Activated T-helper 1 cell treated with Interleukin-2 at 50 U/mL for 16 hours (primary cell): Measurements from ENCODE around the gene PTPRF.
A peak's percentile ranks its signal among the peaks of the same experiment; 100 is the strongest.
"Not testable (repeated sequence)": the region's sequence is repeated elsewhere in the genome, so short reads cannot be mapped to it uniquely, and the experiment has no call there.

Experiments
- DNase-seq: peaks from one replicate; pipeline ENCODE4 v3.0.0-alpha.2; 2020; ENCODE audit warnings: low read depth

The PTPRF gene

DNA sequence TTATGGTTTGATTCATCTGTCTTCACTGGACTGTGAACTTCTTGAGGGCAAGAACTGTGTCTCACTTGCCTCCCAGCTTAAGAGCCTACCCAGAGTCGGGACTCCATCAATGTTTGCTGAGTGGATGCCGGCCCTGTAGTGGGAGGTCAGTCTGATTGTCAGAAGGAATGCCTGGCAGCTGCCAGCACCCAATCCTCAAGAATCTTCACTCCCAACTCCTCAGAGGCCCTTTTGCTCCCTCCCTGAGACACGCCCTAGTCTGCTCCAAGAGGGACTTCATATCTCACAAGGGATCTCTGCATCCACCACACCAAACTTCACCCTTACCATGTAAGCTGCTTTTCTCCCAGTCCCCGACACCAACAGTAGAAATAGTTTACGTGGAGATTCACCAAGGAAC, 104.0 kb downstream of the PTPRF start:
- DNase-seq: no peak

DNA sequence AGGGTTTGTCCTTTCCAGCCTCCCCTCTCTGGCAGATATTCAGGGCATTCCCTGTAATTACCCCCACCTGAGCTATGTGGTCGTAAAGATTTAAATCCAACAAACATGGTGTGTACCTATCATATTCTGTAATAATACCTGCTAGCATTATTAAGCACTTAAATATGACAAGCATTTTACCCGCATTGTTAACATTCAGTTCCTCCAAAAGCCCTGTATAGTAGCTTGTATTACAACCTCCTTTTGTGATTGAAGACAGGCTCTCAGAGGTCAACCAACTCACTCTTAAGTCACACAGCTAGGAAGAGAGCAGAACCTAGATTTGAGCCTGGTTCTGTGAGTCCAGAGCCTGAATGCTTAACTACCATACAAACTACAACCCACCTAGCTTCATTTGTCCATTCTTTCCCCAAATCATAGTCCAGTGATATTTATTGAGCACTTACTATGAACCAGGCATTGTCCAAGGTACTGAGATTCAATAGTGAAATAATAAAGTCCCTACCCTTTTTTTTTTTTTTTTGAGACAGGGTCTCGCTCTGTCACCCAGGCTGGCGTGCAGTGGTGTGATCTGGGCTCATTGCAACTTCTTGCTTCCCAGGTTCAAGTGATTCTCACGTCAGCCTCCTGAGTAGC, 105.4 kb downstream of the PTPRF start:
- no peak for DNase-seq

DNA sequence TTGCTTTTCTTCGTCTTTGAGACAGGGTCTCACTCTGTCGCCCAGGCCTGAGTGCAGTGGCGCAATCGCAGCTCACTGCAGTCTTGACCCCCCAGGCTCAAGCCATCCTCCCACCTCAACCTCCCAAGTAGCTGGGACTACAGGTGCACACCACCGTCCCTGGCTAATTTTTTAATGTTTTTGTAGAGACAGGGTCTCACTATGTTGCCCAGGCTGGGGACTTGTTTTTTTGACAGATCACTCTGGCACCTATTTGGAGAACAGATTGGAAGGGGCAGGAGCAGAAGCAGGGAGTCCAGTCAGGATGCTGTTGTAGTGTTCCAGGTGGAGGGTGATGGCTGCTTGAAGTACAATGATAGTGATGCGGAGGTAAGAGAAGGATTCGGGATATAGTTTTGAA, 106.6 kb downstream of the PTPRF start:
- DNase-seq: no peak

DNA sequence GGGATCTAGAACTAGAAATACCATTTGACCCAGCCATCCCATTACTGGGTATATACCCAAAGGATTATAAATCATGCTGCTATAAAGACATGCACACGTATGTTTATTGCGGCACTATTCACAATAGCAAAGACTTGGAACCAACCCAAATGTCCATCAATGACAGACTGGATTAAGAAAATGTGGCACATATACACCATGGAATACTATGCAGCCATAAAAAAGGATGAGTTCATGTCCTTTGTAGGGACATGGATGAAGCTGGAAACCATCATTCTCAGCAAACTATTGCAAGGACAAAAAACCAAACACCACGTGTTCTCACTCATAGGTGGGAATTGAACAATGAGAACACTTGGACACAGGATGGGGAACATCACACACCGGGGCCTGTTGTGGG, 107.7 kb downstream of the PTPRF start:
- not testable (repeated sequence) for DNase-seq

DNA sequence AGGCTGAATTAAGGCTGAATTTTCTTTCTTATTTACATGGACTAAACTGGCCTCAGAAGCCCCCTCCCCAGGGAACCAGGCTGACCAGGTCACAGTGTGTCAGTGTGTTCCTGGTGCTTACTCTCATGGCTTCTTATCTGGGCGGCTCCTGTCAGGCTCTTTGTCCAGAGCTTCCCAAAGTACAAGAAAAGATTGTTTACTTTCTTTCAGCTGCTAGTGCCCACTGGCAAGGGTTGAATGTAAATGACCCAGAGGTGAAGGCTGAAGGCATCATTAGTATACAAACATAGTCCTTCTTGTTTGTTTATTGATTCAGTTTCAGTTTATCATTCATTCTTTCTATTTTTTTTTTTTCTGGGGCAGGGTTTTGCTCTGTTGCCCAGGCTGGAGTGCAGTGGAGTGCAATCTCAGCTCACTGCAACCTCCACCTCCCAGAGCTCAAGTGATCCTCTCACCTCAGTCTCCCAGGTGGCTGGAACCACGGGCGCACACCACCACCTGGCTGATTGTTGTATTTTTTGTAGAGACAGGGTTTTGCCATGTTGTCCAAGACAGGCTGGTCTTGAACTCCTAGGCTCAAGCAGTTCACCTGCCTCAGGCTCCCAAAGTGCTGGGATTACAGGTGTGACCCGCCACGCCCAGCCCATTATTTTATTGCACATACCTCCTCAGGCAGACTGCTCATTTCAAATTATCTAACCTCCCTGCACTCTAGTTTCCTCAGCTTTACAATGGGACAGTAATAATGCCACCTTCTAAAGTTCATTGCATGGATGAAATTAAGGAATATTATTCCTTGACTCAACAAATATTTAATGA, 109.5 kb downstream of the PTPRF start:
- DNase-seq: no peak

DNA sequence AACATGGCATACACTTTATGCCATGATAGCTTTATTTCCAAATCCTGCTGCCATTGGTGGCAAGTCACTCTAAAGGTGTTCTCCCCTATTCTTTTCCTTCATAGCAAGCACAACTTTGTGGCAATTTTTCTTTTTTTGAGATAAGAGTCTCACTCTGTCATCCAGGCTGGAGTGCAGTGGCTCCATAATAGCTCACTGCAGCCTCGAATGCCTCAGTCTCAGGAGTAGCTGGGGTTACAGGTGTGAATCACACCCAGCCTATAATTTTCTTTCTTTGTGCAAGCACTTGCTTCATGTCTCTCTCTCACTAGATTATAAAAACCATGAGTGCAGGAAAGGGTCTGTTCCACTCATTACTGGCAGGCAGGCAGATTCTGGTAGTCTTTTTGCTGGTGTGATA, 113.9 kb downstream of the PTPRF start:
- no peak for DNase-seq

DNA sequence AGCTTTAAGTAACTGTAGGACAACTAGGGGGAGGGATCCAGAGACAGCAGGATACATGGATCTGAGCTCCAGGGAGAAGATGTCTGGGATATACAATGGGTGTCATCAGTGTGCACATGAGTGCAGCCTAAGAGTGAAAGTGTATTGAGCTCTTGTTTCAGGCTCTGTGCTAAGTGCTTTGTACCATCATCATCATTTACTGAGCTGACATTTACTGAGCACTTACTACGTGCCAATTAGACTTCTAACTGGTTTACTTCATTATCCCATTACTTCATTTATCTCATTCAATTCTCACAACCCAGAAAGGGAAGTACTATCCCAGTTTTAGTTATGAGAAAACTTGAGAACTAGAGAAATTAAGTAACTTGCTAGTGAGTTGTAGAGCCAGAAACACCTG, 114.8 kb downstream of the PTPRF start:
- no peak for DNase-seq

DNA sequence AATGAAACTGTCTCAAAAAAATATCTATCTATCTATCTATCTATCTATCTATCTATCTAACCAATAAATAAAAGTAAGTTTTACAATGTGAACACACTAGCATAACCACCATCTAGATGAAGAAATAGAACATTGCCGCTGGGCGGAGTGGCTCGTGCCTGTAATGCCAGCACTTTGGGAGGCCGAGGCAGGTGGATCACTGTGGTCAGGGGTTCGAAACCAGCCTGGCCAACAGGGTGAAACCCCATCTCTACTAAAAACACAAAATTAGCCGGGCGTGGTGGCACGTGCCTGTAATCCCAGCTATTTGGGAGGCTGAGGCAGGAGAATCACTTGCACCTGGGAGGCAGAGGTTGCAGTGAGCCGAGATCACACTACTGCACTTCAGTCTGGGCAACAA, 116.6 kb downstream of the PTPRF start:
- DNase-seq: not testable (repeated sequence)

DNA sequence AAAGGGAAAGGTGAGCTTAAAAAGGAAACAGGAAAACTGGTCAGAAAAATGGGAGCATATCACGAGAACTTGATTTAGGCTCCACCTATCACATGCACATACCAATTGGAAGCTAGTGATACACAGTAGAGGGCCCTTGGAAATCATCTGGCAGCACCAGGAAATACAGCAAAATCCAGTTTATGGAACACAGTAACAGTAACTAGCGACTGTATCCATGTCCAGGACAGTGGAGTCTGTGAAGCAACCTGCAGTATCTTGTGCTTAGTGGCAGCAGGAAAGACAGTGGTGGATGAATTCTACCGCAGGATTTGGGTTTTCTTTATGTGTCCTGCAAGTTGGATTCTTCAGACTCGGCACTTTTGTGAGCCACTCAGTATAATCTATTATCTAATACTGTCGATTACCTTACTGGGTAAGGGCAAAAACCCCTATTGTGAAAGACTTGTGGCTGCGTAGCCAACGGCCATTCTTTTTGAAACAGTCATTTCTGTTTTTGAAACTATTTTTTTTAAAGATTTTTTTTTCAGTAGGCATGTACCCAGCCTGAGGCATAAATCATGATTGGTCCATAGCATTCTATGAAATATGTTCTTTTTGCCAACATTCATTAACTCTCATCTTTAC, 117.7 kb downstream of the PTPRF start:
- no peak for DNase-seq

DNA sequence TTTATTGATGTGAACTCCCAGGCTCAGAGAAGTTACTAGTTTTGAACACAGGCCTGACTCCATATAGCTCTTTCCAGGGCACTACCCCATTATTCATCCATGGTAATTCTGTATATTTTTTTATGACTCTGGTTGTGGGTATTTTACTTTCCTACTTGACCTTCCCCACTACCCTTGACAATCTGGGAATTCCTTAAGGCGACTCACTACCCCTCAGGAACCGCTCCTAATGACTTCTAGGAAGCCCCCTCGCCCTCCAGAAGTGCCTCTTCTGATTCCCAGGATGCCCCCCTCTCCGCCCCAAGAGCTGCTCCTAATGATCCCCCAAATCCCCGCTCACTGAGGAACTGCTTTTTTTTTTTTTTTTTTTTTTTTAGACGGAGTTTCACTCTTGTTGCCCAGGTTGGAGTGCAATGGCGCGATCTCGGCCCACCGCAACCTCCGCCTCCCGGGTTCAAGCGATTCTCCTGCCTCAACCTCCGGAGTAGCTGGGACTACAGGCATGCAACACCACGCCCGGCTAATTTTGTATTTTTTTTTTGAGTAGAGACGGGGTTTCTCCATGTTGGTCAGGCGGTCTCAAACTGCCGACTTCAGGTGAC, 118.3 kb downstream of the PTPRF start:
- no peak for DNase-seq

DNA sequence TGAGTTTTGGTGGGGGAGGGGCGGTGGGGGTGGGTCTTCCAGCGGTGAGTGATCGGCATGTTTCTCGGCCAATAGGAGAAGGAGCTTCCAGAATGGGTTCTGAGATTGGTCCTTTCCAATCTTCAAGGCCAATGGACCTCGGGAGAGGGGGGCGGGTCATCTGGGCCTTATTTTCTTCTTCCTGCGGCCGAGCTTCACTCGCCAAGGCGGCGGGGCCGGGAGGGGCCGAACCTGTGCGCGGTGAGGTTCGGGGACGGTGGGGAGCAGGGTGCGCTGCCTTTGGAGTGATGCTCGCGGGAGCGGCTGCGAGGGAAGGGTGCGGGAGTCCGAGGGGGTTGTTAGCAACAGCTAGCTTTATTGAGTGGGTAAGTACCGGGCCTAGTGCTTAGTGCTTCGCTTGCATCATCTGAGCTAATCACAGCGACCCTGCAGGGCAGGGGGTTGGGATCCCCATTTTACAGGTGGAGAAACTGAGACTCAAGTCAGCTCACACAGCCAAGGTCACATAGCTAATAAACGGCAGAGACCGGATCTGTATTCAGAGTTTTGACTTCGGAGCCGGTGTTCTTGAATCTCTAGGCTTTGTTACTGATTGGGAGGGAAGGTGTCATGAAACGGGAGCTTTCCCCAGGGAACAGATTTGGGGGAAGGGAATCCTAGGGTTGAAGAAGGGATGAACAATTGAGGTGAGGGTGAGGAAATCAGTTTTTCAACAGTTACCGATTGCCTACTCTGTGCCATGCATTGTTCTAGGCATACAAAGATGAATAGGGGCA, 119.8 kb downstream of the PTPRF start:
- DNase-seq: peak; percentile 77

DNA sequence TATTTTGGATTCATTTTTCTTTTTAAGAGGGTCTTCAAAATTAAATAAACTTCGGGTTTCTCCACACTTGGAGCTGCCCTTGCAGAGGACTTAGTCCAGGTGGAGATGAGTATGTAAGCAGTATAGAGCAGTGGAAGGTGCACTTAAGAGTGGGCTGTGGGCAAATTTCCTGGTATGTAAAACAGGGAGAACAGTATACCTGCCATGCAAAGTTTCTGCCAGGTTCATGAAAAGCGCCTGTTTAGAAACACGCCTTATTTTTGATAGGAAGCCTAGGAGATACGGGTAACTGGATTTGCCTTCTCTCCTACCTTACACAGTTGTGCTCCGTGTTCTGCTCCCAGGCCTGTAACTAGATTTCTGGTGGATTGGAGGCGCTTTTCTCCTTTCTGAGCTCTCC, 120.5 kb downstream of the PTPRF start:
- DNase-seq: no peak

DNA sequence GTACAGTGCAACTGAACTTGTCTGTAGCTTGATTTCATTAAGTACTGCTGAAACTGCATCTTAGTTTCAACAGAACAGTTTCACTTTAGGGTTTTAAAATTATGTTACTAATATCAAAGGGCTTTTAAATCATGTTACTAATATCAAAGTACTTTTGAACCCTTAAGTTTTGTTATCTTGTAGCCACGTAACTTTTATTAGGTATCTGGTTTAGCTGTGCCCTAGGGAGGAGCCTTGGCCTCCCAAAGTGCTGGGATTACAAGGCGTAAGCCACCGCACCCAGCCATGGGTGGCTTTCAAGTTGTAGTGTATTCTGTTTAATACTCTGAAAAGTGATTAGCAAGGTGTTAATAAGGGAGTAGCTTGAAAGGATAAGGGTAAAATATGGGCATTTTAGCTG, 121.2 kb downstream of the PTPRF start:
- no peak for DNase-seq

DNA sequence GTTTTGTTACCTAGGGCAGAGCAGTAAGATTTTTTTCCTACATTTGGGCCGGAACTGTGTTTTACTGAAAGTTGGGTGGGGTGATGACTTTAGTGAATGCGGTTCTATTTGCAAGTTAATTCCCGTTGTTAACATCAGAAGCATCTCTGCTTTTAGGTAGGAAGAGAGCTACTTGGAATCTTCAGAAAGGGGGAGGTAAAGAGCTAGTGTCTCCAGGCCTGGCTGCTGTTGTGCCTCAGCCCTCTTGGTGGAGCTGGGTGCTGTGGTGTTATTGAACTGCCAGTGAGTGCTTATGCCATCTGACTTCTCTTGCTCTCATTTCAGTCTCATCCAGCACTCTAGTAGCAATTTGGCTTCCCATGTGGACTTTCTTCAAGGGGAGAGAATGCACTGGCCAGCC, 122.7 kb downstream of the PTPRF start:
- no peak for DNase-seq

DNA sequence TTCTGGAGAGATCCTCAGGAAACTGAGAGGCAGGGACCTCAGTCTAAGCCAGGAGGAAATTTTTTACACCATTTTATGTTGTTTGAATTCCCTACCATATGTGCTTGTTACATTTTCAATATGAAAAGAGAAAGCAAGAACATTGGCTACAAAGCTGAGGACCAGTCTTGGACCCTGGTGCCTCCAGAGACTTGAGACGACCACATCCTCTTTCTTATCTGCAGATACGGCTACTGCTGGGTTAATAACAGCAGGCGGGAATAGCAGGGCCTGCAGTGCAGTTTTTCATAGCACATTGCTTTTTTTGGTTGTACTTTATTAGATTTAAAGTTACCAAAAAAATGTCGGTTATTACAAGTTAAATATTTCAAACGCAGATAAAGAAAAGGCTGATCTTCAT, 123.2 kb downstream of the PTPRF start:
- no peak for DNase-seq

DNA sequence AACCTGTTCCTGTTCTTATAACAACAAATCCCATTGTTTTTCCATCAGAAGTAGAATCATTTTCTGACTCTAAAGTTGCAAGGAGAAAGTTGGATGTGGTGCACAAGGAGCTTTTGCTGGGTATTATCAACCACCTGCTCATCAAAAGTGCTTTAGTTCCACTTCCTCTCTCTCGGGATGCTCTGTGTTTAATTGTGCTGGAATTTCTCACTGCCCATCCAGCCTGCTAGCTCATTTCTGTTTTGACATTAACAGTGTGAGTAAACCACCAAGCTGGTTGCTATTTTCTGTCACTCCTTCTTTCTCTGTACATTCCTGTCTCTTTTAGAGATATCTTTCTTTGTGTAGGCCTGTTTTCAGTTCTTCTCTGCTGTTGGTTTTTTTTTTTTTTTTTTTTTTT, 125.3 kb downstream of the PTPRF start:
- DNase-seq: no peak

DNA sequence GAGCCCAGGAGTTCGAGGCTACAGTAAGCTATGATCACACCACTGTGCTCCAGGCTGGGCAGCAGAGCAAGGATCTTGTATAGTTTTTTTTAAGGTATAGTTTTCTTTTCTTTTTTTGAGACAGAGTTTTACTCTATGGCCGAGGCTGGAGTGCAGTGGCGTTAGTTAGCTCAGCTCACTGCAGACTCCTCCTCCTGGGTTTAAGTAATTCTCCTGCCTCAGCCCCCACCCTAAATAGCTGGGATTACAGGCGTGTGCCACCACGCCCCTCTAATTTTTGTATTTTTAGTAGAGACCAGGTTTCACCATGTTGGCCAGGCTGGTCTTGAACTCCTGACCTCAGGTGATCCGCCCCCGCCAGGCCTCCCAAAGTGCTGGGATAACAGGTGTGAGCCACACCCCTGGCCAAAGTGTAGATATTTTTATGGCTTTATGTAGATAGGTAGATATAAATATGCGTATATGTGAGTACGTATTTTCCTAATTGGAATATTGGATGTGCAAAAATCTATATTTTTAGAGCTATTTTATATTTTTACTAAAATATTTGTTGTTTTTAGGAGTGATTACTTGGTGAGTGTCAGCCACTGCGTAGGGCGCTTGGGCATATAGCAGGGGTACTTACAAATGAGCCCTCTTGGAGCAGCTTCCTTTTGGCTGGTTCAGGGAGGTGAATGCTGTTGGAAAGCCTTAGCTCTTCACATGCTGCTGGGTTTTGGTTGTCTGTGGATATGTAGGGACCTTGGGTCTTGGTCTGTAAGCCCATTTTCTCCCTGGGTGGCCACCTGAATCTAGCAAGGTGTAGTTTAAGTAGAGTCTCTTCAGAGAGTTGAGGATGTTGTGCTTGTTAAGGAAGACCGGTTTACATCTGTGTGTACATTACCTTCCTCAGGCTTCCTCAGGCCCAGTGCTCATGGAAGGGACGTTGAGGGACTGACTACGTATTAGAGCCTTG, 128.8 kb downstream of the PTPRF start:
- no peak for DNase-seq

DNA sequence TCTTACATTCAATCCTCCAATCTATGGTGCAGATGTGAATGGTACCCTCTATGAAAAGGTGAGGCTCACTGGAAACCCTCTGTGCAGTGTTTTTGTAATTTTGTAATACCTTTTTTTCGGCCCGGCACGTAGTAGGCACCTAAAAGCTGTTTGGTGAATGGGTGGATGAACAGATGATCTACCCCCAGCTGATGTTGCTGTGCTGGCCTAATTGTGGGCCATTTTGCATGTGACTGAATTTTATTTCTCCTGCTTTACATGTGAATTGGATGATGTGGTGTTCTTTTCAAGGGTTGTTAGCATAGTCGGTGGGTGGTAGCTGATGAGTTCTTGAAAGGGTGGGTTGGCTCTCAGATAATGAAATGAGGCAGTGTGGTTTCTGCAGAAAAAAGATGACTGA, 129.7 kb downstream of the PTPRF start:
- DNase-seq: no peak

DNA sequence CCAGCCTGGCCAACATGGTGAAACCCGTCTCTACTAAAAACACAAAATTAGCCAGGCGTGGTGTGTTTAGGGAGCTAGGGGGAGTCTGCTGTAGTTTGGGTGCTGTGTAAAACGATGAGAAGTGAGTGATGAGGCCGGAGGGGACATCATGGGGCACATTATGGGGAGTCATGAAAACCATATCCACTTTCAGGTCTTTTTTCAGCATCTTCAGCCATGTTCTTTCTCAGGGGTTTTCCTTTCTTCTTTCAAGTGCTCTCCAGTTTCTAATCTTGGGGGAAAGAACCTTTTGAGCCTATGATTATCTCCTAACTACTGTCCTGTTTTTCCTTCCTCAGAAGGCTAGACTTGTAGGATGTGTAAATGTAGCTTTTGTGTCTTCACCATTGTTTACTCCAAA, 133.7 kb downstream of the PTPRF start:
- no peak for DNase-seq

DNA sequence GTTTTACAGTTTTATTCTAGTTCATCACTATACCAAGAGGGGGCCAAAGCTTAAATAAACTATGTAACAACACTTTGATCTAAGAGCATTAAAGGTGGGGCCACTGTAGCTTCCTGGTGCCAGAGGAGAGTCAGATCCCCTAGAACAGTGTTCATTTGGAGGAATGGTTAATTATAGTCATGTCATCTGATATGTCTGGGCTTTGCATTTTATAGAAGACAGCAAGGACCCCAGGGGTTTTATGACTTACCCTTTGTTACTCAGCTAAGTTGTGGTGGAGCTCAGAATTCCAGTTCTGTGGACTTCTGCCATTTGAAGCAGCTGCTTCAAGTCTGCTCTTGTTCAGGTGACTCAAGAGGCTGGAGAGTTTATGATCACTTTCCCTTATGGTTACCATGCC, 135.9 kb downstream of the PTPRF start:
- no peak for DNase-seq

DNA sequence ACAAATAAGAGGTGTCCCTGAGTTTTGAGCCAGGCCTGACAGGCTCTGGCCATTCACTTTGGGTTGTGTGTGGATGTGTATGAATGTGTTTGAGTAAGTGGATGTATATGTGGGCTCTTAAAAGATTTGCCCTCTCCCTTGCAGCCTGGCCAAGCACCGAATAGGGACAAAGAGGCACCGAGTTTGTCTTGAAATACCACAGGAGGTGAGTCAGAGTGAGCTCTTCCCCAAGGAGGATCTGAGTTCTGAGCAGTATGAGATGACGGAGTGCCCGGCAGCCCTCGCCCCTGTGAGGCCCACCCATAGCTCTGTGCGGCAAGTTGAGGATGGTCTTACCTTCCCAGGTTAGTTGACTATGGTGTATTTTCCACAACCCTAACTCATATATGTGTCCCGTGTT, 138.3 kb downstream of the PTPRF start:
- DNase-seq: no peak
